GM18907 (cell line): ENCODE measurements around the gene HES3.
"Not testable (repeated sequence)": the region's sequence is repeated elsewhere in the genome, so short reads cannot be mapped to it uniquely, and the experiment has no call there.

Experiments
- ATAC-seq: cut with Tn5 transposase; IDR thresholded peaks from one replicate; pipeline ENCODE4 v1.9.1; 2021; ENCODE audit warnings: mild to moderate bottlenecking, moderate library complexity; ENCODE audit not compliant: unreplicated experiment

The HES3 gene

DNA sequence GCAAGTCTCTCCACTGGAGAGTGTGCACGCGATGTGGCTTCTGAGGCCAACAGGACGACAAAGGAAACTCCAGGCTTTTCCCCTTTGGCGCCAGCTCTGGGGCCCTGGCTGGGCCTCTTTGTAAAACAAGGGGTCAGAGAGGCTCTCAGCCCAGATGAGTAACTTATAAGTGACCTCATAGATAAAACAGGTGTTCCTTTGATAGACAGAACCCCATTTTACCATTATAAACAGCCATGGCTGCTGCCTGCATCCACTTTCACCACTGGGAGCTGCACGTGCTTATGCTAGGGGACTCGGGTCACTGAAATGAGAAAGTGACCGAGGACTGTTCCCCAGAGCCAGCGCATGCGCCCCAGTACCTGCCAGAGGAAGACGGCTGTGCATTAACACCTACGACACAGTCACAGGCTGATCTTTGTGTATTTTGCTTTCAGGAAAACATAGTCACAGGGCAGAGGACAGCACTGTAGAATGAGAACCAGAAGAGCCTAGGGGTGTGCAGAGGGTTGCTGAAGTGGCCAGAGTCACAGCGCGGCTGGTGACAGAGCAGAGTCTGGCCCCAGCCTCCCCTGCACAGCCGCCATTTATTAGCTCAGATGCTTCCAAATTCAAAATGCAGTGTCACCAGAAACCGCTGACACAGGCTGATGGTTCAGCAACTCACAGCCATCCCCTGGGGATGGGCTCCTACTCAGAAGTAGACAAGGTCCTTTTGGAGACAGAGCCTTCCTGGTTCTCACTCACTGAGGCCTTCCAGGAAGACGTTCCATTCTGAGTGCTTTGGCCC is 25.4 kb upstream of the HES3 start:
- ATAC-seq, result no peak

DNA sequence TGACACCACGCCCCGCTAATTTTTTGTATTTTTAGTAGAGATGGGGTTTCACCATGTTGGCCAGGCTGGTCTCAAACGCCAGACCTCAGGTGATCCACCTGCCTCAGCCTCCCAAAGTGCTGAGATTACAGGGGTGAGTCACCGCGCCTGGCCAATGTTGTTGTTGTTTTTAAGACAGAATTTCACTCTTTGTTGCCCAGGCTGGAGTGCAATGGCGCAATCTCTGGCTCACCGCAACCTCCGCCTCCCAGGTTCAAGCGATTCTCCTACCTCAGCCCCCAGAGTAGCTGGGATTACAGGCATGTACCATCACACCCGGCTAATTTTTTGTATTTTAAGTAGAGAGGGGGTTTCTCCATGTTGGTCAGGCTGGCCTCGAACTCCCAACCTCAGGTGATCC is 24.3 kb upstream of the HES3 start:
- ATAC-seq, result not testable (repeated sequence)

DNA sequence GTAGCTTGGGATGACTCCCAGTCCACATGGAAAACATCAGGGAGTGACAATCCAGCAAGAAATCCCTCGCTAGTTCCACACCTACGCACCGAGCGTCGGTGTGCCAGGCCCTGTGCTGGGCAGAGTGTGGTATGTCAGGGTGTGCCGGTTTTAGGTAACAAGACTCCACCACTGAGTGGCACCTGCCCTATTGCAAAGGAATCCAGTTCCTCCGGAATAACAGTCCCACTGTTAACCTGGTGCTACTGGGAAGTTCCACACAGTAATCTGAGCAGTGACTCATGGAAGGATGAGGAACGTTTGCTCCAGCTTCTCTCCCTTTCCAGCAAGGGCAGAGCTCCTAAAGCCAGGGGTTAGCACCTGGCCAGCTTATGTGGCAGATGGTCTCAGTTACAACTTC is 23.7 kb upstream of the HES3 start:
- no peak for ATAC-seq

DNA sequence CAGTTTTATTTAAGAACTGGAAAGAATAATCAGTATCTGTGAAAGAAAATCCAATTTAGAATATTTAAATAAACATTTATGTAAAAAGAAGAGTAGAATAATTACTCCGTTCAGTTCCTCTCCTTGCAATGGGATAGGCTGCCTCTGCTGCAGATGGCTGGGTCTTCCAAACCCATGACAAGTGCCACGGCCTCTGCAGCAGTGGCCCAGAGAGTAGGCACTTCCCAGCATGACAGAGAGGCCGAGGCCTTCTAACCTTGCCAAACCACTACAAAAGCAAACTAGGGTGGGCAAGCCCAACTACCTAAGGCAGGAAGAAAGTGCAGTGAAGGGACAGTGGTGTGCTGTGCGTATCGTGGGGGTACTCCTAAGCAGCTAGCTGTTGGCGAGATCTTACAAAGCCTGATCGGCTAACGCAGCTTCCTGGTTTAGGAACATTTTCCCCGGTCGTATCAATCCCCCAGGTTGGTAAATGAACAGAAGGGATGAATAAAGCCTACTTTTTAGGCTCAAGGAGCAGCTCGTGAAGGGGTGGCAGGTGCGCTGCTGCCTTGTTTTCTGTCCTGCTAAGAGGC is 22.7 kb upstream of the HES3 start:
- no peak for ATAC-seq

DNA sequence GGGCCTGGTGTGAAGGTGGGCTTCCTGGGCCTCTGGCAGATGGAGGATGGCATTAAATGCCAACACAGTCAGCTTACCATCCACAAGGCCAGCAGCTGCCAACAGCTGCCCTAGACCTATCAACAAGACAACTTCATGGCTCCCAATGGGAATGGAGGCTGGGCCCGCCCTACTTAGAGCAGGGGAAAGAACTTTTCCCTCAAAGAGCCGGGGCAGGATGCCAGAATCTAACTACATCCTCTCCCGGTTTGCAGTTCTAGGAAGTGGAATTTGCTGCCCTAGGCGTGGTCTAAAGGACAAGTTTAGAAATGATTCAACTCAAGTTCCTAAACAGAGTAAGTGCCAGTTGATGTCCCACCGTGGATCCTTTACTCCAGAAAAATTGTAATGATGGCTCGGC is 21.3 kb upstream of the HES3 start:
- ATAC-seq, result no peak

DNA sequence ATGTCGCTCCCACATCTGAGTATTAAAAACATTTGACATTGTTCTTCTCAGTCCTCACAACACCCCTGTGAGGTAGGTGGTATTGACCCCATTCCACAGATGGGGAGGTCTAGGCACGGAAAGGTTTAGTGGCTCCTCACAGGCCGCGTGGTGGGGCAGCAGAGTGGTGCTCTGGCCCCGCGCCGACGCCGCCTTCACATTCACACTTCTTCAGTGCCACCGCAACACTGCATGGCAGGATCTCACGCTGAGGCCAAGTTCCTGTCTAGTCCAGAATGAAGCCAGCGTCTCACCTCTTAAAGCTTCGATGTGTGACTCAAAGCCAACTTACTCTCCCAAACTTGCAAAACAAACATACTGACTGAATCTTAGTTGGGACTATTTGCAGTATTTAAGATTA is 20.4 kb upstream of the HES3 start:
- ATAC-seq, result no peak

DNA sequence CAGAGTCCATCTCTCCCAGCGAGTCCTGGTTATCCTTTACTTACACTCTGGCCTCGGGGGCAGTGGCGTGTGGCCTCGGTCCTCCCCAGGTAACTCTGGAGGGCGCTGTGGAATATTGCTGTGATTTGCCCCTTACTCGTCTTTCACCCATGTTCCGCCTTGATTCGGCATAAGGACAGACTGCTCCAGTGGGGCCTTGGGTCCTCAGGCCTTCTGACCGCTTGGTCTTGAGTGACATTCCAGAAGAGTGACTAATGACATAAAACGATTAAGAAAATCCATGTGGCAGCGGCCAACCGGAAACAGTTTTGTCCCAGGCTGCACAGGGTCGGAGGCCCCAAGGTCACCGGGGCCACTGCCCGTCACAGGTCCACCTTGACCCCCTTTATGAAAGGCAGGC is 19.3 kb upstream of the HES3 start:
- ATAC-seq, result no peak

DNA sequence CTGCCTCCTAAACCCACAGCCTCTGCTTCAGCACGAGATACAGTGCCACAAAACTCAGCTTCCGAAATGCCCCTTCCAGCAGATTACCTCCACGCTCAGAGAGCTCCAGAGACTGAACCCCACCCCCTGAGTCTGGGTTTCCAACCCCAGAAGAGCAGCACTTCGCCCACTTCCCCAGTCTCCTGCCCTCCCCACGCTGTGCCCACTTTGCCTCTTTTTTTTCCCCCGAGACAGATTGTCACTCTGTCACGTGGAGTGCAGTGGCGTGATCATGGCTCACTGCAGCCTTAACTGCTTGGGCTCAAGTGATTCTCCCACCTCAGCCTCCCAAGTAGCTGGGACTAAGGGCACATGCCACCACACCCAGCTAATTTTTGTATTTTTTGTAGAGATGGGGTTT is 18.3 kb upstream of the HES3 start:
- ATAC-seq, result no peak

DNA sequence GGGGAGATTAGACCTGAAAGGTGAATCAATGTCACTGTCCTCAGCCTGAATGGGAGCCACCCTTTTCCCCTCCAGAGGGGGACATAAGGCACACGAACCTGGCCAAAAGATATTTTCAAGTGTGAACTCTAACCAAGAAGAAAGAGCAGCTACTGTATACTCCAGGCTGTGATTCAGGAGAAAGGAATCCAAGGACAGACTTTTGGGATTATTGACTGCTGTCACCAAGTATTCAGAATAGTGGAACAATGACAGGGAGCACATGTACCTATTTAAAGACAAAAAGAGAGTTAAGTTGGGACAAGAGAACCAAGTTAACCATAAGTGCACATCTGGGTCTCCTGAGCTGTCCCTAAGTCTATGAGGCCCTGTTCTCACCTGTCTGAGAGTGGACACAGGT is 10.6 kb upstream of the HES3 start:
- no peak for ATAC-seq

DNA sequence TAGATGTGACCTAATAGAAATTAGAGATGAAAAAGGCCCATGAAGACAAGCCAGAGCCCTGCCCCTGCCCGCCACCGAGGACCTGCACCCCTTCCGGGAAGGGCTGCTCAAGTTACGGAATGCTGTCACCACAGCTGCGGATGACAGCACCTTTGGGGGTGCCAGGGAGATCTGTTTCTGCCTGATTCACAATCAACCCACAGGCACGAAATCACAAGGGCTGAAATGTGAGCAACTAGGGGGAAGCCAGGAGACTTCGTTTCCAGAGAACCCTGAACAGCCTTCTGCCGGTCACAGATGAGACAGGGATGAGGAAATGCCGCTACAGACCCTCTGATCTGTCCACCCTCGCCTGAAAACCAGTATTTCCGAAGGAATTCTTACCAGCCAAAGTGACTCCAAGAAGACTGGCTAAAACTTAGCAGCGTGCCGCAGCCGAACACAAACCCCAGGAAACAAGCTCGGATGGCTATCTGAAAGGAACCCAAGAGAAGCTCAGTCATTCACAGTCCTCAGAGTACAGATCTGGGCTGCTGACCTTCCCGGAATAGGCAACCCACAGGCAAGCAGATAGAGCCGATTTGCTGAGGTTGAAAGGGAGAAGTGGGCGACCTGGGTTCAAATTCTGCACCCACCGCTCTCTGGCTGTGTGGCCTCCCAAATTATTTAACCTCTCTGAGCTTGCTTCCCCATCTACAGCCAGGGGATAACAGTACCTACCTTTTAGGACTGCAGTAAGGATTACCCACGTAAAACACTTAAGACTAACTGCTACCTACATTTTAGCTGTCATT is 9.3 kb upstream of the HES3 start:
- no peak for ATAC-seq

DNA sequence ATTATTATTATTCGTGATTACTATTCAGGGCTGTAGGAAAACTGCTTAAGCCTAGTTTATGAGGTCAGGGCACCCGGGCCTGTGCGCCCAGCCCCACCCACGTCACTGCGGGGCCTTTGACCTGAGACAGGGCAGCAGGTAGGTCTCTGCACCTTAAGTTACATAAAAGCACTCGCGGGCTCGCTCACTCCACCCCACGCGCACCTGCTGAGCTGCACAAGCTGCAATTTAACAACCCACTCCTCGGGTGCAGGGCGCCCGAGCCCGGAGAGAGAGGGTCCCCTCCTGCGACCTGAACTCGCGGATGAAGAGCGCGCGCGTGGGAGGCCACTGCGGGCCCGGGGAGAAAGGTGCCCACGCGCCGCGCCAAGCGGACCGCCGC is 8.7 kb upstream of the HES3 start:
- ATAC-seq, result peak; percentile 24

DNA sequence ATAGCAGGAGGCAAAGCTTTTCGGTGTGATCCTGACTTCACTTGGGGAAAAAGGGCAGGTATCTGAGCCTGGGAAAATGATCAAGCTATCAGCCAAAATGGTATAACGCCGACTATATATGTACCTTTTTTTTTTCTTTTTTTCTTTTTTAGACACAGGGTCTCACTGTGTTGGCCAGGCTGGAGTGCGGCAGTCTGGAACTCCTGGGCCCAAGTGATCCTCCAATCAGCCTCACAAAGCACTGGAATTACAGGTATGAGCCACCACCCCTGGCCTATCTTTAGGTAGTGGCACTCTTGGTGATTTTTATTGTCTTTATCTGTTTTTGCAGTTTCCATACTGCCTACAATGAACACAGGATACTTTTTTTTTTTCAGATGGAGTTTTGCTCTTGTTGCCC is 6.9 kb upstream of the HES3 start:
- no peak for ATAC-seq

DNA sequence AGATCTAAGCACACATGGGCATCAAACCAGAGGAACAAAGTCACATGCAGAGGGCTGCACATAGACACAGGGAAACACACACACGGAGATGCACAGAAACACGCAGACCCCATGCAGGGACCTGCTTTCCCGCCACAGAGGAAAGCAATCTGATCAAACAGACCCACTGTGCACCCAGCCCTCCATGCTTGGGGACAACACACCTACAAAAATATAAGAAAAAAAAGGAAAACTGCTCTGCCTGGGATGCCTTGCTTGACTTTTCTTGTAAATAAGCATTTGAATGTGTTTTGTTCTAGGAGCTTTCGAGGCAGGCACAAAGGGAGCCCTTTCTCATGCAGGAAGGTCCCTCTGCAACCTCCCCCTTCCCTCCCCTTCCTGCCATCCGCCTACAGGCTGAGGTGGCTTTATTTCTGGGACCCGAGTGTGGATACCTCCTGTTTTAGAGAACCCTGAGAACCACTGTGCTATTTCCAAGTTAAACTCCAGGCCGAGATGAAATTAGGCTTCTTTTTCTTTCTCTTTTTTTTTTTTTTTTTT is 4.7 kb upstream of the HES3 start:
- ATAC-seq, result no peak

DNA sequence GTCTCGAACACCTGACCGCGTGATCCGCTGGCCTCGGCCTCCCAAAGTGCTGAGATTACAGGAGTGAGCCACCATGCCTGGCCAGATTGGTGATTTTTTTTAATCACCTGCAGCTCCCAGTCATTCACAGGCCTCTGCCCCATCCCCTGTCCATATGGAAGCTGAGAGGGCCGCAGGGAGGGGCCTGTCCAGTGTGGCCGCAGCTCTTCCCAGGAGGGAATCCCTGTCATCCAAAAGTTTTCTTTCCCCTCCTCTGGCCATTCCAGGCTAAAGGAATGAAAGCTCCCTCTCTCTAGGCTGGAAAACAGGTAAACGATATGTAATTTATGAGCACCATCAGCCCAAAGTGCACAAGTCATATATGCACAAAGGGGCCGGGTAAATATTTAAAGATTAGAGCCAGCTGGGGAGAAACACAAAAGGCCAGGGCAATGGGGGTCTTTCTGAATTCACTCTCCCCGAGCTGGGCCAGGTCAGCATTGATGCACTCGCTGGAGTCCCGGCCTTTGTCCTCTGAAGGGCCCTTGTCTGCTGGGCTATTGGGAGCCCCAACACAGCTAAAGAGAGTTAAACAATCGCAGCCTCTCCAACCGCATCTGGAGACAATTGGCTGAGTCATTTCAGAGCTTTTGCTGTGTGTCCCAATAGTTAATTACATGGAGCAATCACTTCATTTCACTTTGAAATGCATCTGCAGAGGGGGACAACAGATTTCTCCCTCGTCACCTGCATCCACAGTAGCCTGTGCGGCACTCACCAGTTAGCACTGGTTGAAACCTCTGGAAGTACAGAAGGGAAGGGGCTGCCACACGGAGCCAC is 3.8 kb upstream of the HES3 start:
- ATAC-seq, result no peak

DNA sequence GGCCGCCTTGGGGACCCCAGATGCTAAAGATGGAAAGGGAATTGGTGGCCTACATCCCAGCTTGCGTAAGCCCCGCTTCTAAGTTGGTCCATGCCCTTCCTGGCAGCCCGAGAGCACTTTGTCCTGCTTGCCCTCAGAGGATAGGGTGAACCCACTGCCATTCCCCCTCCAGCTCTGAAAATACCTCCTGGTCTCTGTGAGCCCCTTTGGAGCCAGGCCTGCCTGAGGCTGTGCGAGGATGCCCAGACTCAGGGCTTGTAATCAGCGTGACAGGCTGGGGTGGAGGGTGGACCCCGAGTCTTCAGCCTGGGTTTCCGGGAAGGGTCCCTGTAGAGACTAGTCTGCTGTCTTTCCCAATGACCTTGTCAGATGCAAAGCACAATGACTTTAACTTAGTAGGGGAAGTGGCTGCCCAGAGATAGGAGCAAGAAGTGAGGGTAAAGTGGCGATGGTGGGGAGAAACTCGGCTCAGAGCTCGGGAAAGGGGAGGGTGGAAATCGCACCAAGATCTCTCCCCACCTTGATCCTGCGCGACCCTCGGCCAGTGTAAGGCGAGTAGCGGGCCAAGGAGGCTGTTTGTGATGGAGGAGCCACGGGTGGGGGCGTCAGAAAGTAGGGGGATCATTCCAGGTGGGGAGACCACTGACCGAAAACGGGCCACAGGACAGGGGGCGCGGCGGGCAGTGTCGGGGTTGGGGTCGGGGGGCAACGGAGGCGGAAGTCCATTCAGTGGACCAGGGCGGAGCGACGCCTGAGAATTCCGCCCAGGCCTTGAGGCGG is 2.7 kb upstream of the HES3 start:
- ATAC-seq, result no peak

DNA sequence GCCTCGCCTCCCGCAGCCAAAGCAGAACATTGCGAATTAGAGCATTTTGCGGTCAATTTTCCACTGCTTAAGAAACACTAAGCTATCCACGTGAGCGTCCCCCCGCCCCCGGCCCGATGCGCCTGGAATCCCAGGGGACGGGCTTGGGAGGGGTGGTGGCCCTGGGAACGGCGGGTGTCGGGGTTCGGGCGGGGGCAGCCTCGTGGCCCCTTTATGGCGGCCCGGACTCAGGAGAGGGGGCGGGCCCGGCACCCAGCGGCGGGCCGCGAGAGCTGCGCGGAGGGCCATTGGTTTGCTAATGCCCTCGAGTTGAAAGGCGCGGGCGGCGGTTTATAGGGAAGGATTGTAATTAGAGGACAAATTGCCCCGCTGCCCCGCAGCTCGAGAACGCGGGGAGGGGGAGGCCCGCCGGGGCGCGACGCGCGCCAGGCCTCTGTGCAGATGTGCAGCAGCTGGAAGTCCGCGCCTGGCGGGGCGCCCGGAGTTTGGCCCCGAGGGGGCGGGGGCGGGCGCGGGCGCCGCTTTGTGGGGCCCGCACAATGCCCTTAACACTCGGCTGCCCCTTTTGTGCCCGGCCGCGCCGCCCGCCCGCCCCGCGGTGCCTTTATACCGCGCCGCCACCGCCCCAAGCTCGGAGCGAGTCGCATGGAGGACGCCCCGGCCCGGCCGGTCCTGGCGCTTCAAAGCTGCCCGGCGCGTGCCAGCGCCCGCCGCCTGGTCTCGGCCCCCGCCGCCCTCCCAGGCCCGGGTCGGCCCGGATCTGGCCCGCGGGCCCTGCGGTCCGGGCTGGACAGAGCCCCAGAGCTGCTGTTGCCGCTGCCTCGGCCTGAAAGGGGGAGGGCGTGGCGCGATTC is 1.9 kb upstream of the HES3 start:
- ATAC-seq, result no peak

DNA sequence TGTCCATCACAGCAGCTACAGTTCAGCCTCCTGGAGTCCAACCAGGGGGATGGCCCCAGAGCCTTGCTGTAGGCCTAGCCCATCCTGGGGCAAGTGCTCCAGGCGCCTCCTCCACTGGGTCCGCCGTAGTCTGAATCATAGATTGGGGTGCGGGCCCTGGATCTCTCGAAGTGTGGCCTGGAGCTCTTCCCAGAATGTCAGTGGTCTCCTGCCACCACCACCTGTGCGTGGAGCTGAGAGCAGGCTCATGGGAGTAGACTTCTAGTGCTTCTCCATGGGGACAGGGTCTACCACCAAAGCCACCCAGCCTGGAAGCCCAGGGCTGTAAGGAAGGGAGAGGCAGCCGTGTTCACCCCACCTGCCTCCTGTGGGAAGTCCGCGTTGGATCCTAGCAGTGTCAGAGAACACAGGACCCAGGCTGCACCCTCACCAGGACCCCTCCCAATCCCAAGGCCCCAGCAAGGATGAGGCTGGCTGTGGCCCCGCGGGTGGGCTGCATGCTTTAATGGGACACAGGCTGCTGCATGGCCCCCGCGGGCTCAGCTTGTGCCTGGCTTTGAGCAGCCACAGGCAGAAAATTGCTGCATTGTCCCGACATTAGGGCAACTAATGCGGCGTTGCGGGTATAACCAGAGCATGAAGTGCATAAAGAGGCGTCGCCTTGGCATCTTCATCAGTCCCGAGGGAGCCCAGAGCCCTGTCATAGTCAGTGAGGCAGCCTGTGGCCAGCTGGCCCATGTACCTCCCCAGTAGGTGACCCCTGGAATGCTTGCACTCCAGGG is 735 bp upstream of the HES3 start:
- no peak for ATAC-seq

DNA sequence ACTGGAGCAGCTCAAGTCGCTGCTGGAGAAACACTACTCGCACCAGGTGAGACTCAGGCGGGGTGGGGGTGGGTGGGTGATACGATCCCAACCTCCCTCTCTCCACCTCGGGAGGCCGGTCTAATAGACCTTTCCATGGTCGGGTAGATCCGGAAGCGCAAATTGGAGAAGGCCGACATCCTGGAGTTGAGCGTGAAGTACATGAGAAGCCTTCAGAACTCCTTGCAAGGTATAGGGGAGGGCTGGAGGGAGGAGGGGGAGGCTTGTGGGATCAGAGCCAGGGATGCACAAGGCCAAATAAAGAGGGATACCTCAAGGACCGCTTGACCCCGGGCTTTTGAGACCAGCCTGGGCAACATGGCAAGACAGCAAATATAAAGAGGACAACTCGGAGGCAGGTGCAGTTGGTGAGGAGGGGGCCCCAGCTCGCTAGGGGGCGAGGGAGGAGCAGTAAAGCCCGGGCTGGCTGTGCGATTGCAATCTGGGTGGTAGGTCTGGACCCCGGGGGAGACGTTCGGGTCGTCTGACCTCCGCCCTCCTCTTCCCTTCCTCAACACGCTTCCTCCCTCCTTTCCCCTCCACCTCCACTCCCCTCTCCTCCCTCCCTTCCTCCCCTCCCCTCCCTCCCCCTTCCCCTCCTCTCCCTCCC is 546 bp downstream of the HES3 start:
- ATAC-seq, result no peak
